OCI-M1 (cell line): ENCODE measurements around the gene CROCC.
A peak's percentile ranks its signal among the peaks of the same experiment; 100 is the strongest.

Source experiments
- DNase-seq: peaks from one replicate; lab custom pipeline; 2025; lab: John Stamatoyannopoulos, UW

CROCC gene

DNA sequence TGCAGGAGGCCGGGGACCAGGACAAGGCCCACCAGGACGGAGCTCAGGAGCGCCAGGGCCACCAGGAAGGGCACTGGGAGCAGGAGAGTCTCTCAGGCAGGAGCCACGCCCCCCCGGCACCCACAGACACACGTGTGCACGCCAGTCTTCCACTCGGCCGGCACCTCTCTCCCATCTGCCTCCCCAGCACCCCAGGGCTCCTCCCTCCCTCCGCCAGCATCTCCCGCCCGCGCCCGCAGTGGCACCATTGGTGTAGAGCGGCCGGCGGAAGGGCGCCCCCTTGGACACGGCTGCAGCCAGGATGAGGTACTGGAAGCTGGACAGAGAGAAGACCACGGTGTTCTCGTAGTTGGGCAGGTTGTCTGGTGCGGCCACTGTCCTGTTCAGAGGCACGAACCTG, 64.8 kb downstream of the CROCC start:
- DNase-seq, result no peak

DNA sequence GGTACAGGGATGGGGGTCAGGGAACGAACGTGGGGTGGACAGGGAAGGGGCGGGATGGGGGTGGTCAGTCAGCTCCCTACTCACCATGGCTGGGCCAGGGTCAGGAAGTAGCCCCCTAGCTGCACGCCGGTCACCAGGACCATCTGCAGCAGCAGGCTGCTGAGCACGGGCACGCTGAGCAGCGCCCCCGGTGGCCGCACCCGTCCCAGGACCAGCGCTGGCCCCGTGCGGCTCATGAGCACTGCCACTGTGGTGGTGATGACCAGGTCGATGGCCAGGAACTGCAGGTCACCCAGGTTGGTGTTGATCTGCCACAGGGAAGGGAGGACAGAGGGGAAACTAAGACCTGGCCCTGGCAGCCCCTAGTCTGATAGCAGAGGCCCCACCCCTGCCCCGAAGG, 65.2 kb downstream of the CROCC start:
- no peak for DNase-seq

DNA sequence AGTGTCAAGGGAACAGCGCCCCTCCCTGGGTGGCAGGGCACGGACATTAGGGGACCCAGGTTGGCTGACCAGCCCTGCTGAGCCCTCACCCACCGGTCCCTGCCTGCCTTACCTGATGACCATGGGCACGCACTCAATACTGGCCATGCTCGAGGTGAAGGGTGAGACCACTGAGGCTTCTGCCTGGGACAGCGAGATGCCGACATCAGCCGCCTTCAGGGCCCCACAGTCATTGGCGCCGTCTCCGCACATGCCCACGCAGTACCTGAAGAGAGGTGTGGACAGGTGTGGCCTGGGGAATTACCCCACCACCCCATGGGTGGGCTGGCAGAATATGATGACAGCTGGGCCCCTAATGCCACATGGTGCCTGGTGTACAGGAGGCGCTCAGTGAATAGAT, 66.5 kb downstream of the CROCC start:
- no peak for DNase-seq

DNA sequence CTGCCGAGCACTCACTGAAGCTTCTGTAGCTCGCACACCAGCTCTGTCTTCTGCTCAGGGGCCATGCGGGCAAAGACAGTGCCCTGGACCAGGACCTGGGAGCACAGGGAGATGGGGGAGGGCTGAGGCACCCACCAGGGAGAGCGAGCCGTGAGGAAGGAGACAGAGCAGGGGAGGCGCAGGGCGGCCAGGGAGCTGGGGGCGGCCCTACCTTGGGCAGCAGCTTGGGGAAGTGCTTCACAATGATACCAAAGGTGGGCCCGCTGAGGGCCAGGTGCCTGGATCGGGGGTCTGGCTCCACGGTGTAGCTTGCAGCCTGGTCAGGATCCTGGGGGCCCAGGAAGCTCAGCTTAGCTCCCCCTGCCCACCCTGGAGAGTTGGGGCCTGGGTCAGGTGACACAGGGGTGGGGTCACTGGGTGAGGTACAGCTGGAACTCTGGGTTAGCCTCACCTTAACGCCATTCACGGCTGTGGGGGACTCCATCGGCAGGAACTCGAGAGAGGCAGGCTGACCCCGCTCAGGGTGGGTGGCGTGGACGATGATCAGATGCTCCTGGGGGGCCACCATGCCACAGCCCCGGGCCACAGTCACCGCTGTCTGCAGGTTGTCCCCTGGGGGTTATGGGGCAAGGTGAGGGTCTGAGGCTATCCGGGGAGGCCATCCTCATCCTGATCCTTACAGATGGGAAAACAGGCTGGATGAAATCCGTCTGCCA, 68.1 kb downstream of the CROCC start:
- no peak for DNase-seq

DNA sequence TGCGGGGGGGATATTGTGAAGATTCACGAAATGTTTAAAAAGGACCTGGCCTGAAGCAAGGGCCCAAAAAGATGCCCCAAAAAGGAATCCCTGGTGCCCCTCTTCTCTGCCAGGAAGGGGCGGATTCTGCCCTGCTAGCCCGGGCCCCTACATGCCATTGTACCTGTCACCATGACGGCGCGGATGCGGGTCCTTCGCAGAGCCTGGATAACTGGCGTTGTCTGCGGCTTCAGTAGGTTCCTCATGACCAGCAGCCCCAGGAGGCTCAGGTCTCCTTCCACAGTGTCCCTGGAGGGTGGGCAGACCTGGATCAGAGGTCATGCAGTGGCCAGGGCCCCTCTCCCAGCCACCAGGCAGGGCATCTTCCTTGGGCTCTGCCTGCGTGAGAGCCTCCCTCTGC, 69.8 kb downstream of the CROCC start:
- no peak for DNase-seq

DNA sequence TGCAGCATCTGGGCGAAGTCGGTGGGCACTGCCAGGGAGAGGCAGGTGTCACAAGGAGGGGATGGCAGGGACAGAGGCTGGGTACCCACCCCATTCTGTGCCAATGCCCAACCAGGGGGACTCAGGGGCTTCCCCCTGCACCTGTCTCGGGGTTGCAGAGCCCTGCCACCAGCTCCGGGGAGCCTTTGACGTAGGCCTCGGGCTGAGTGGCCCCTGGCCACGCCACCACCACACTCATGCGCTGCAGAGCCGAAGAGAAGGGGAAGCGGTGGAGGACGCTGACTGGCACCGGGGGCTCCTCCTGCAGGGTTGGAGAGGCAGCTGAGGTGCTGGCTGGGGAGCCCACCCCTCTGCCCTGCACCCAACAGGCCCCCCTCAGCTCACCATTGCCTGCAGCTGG, 70.4 kb downstream of the CROCC start:
- DNase-seq, result no peak

DNA sequence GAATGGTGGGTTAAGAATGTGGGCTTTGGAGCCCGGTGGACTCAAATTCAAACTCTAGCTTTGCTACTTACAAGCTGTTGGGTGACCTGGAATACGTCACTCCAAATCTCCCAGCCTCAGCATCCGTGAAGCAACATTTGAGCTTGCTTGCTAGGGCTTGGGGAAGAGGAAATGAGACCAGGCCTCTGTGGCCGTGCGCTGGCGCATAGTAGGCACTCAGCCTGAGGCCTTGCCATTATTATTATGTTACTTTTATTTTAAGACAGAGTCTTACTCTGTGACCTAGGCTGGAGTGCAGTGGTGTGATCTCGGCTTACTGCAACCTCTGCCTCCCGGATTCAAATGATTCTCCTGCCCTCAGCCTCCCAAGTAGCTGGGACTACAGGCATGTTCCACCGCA, 70.9 kb downstream of the CROCC start:
- DNase-seq, result no peak

DNA sequence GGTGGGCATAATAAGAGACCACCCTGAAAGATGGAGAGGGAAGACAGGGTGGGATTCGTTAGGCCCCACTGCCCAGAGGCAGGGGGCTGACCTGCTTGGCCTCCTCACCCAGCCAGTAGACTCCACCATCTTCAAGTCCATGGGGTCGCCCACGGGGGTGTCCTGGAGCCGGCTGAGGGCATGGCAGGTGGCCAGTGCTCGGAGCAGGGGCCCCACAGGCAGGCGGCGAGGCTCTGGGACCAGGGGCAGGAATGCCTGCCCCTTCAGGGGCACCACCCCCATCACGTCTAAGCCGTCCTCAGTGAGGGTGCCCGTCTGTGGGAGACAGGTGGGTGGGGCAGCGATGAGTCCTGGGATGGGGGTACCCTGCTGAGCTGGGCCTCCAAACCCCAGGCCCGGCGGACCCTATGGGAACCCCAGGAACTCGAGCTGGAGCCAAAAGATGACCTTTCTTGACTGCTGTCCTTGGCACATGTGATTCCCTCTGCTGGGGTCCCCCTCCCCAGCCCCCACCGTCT, 71.8 kb downstream of the CROCC start:
- no peak for DNase-seq

DNA sequence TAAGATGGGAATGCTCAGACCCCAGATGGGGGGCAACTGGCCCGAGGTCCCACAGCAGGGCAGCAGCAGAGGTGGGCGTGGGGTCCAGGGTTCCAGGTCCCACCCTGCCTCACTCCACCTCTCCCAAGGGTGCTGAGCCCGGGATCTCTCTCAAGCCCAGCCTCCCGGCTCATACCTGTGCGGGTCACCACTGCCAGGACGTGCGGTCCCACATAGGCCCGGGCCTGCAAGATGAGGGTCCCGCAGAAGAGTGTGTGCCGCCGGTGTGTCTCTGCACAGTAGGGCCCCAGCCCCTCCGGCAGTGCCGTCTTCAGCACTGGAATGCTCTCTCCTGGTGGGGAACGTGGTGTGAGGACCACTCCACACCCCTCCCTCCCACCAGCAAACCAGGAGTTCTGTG, 75.1 kb downstream of the CROCC start:
- DNase-seq, result no peak

DNA sequence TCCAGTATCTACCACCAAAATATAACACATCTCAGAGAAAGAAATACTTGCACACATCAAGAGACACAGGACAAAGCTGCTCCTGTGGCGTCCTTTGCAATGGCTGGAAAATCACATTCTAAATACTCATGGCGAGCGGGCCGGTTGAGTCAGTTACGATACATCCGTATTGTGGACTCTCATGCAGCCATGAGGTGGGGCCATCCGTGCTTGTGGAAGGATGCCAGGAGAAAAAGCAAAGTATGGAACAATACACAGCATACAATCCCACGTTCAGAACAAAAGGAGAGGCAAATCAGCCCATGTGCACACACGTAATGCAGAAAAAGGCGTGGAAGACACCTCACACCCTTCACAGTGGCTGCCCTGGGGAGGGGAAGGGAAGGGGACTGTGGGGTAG, 76.9 kb downstream of the CROCC start:
- DNase-seq, result no peak

DNA sequence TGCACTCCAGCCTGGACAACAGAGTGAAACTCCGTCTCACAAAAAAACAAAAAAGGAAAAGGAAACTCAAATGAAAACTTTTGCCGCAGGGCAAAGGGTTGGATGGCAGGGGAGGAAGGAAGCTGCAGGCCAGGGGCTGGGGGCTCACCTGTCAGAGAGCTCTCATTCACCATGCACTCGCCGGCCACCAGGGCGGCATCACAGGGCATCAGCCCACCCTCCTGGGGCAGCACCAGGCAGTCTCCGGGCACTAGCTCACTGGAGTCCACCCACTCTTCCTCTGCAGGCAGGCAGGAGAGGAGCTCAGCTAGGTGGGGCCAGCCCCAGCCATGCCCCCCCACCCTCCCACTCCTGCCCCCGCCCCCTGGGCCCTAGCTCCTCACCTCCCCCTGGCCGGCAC, 78.1 kb downstream of the CROCC start:
- no peak for DNase-seq

DNA sequence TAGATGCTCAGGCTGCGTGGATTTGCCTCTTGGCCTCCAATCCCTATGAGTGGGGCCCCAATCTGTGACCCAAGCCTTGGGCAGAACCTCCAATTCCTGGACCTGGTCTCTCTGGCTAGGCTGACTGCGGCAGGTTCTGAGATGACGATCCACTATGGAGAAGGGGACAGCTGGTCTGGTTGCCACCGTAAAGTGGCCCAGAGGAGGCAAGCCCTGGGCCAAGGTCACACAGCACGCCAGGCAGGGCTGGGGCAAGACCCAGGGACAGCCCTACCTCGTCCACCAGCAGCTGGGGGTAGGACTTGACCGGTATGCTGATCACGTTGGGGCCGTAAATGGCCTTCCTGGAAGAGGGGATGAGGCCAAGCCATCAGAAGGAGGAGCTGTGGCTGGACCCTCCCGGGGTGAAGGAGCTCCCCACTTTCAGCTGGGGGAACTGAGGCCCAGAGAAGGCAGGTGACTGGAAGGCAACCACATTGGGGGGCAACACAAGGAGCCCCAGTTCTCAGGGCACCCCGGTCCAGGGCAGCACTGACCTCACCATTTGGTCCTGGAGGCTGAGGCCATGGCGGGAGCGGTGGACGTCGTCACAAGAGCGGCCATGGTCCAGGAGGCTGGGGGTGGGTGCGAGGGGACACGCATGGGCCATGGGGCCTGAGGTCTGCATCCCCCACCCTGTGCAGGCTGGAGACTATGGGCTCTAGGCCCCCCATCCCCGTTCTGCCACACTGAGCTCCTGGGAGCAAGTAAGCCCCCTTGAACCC, 80.2 kb downstream of the CROCC start:
- DNase-seq, result no peak

DNA sequence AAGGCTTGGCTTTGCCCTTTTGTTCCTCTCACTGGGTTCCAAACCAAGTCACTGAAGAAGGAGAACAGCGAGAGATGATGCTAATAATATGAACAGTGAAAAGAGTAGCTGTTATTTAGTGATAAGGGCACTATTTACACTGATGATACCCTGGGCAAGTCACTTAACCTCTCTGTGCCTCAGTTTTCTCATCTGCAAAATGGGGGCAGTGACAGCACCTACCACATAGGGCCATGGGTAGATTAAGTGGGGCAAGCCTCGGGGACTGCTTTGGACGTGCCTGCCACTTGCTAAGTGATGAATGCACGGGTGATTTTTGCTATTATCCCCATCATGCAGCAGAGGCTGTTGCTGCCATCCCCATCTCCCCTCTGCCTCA, 80.8 kb downstream of the CROCC start:
- DNase-seq, result no peak

DNA sequence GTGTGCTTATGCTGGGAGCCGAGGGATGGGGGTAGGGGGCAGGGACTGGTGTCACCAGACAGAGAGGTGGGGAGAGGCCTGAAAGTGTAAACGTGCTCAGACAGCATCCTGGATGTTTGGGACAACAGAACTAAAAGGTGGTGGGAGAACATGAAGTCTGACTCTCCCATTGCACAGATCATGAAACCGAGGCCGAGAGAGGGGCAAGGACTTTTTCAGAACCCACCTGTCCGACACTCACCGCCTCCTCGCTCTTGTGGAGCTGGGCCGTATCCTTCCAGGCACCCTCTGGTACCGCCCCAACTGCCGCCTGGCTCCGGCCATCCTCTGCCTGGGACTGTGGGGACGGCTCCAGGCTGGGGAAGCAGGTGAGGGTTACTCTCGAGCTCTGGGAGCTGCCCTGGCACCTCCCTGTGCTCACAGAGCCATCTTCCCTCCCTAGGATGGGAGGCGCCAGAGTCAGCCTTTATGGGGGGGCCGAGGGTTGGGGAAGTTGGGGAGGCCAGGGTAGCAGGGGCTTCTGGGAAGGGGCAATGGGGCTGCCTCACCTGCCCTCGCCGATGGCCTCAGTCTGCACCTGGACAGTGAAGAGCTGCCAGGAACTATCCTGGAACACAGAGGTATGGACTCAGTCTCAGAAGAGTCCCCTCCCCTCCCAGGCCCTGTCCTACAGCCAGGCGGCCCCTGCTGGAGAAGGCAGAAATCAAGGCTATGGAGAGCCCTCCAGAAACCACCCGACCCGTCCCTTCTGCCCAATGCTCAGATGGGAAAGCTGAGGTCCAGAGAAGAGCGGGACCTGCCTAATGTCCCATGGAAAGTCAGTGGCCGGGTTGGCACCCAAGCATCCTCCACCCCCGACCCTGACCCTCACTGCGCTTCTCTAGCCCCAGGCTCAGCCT, 83.0 kb downstream of the CROCC start:
- no peak for DNase-seq

DNA sequence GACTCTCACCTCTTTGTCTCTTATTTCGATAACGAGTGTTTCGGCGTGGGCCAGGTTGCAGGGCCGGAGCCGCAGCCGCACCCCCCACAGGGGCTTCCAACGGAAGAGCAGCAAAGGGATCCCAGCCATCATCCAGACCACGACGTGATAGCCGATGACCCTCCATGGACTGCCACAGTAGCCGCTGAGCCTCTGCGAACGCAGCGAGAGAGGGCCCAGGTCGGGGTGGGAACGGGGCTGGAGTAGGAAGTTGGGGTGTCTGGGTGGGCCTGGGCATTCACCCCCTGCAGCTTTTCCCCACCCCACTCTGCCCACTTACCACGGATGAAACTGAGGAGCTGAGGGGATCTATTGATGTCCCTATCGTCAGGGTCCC, 83.6 kb downstream of the CROCC start:
- no peak for DNase-seq

DNA sequence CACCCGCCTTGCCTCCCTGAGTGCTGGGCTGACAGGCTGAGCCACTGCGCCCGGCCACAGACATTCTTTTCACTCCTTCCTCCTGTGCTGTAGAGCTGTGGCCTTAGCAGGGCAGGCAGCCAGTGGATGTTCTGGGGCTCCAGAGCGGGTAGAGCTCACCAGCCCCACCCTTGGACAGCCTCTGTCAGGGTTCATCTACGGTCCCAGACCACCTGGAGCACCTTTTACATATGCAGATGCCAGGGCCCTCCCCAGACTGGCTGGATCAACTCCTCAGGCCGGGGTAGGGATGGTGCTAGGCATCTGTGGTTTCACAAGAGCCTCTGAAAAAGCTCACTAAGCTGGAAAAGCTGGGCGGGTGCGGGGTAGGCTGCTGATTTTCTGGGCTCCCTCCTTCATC, 85.4 kb downstream of the CROCC start:
- no peak for DNase-seq

DNA sequence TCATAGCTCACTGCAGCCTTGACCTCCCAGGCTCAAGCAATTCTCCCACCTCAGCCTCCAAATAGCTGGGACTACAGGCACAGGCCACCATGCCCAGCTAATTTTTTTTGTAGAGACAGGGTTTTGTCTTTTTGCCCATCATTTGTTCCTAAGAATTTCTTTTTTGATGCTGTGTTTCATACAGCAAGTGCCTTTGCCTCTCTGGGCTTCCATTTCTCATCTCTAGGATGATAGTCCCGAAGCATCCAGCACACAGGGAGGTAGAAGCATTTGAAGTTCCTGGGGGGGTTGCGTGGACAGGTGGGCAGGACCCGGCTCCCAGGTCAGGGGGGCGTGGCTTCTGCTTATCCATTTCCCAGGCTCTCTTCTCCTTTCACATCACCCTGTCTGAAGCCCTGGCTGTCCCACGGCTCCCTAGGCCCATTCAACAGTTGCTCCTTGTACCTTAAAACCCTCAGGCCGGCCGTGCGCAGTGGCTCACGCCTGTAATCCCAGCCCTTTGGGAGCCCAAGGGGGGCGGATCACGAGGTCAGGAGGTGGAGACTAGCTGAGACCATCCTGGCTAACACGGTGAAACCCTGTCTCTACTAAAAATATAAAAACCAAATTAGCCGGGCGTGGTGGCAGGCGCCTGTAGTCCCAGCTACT, 86.6 kb downstream of the CROCC start:
- DNase-seq, result no peak

DNA sequence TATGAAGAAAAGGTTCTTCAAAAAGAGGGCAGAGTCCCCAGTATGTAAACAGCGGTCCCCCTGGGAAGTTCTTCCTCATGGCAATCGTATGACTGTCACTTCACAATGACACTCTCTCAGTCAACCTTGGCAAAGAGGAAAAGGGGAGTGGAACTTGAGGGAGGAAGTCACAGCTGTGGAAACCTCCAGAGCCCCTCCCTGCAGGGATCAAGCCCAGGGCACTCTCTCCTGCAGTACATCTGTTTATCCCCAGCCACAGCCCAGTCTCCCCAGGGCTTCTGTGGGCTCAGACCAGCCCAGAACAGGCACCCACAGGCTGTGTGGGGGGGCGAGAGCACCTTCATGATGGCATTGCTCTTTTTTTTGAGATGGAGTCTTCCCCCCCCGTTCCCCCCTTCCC, 88.0 kb downstream of the CROCC start:
- peak; percentile 12 for DNase-seq

DNA sequence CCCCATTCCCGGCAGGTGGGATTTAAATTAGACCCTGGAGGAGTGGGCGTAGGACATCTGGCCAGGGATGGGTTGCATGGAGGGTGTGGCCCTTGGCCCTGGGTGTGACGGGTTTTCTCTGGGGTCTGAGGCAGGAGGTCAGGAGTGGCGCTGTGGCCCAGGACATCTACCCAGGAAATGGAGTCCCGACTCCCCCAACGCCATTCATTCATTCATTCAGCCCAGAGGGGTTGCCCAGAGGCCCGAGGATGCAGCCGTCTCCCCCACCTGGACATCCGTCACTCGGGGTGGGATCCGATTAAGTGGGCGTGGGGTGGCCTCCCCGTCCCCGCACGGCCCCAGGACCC, 89.3 kb downstream of the CROCC start:
- no peak for DNase-seq

DNA sequence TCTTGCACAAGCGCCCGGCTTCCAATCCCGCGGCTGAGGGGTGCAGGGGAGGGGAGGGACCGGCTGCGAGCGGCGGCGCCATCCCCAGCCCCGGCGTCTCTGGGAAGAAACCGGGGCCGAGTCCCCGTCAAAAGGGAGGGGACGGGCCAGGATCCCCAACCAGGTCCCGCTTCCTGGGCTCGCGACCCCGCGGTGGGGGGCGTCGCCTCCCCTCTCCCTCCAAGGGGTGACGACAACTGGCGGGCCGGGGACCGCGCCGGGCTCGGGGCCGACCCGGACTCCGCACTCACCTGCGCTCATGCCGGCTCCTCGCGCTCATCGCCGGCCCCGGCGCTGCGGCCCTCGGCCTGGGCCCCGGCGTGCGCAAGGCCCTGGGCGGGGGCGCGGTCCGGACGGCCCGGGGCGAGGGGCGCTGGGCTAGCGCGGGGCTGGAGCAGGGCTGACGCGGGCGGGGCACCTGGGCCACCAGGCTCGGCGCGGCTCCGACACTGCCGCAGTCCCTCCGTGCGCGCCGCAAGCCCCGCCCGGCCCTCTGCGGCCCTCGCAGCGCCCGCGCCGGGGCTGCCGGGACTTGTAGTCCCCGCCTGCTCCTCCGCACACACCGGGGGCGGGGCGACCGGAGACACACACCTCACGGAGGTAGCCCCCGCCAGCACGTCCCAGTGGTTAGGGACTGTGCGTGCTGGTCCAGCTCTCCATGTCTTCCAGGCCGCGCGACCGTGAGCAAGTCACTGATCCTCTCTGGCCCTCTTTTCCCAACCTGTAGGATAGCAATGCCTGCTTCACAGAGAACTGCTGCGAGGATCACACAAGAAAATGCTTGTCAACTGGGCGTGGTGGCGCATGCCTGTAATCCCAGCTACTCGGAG, 89.9 kb downstream of the CROCC start, which contains the start of gene ATP13A2:
Gene ATP13A2 (minus strand): TSS at position 490 of the 869 bp plus-strand sequence. CDS start 190 bp downstream, at position 300.
- DNase-seq, result peak; percentile 83
